HG03280 (cell line): ENCODE measurements around the gene TPCN1.

ENCODE experiments used
- ATAC-seq: cut with Tn5 transposase; IDR thresholded peaks from one replicate; pipeline ENCODE4 v1.9.1; 2021; ENCODE audit warnings: mild to moderate bottlenecking, moderate library complexity; ENCODE audit not compliant: unreplicated experiment

Gene TPCN1

GRCh38 chr12:113301811-113302210 lies 80.5 kb downstream of the TPCN1 start:
- ATAC-seq = no peak

- ATAC-seq = no peak
Observed at GRCh38 chr12:113302466-113302865, 81.2 kb downstream of the TPCN1 start.

DNA sequence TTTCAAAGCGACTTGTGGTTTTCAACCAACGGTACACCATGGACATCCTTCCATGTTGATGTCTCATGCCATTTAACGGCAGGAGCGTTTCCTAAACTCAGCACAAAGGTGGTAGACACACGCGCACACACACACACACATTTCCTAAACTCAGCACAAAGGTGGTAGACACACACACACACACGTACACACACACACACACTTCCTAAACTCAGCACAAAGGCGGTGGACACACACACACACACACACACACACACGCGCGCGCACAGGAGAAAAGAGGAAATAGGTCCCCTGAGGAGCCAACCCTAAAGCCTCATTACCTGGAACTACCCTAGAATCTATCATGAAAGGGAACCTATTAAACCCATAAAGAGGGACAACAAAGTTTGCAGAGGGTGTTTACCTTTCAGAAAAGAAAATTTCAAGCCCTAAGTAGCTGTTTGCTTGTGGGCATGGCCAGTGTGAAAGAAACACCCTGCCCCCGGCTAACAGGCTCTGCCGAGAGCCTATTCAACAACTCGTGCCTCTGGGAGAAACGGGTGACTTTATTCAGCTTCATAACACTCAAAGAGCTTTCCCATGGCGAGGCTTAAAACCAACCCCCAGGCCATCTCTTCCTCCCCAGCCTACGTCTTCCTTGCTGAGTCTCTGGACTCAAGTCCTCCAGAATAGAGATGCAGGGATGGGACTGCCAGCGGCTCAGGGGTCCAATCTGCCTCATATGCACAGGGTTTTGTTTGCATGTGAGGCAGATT lies 81.8 kb downstream of the TPCN1 start:
- ATAC-seq = no peak

GRCh38 chr12:113305281-113305856 lies 84.1 kb downstream of the TPCN1 start:
- ATAC-seq = no peak

DNA sequence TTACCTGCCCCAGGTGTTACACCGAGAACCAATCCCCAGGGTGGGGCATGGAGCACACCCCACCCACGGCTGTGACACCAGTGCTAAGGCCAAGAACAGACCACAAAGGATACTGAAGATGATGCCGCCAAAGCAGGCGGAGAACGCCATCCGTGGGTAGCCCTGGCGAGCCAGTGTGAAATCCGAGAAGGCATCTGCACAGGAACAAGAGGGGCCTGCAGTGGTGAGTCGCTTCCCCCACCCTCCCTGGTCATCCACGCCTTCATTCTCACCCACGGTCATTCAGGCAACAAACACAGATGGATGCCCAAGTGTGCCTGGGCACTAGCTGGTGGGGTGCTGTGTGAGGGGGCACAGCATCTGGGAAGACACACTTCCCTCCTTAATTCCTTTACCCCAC lies 85.1 kb downstream of the TPCN1 start:
- no peak for ATAC-seq

GRCh38 chr12:113310489-113310888 lies 89.2 kb downstream of the TPCN1 start:
- ATAC-seq = no peak

GRCh38 chr12:113314121-113314529 lies 92.9 kb downstream of the TPCN1 start:
- no peak for ATAC-seq

DNA sequence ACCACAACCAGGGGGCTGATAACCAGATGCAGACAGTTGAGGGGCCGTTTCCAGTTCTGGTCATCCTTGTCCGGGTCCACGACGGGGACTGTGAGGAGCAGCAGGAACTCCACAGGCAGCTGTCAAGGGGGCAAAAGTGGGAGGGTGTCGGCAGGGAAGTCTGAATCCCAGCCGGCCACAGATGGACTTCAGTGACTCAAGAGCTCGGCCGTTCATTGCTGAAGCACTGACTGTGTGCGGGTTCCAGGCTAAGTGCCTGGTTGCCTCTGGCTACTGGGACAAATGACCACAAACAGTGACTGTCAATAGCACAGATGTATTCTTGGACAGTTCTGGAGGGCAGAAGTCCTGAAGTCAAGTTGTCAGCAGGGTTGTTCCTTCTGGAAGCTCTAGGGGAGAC lies 94.1 kb downstream of the TPCN1 start:
- no peak for ATAC-seq

DNA sequence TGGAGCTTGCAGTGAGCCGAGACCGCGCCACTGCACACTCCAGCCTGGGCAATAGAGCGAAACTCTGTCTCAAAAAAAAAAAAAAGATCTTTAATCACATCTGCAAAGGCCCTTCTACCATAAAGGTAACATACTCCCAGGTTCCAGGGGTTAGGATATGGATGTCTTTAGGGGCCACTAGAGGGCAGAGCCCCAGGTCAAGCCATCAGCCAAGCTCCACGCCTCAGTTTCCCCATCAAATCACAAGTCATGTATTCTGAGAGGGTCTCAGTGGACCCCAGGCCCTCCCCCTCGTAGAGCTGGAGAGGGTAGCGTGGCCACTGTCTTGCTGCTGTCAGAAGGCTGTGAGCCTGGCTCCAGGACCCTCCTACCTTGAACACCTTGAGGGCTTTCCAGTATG lies 94.9 kb downstream of the TPCN1 start:
- ATAC-seq = no peak

GRCh38 chr12:113317122-113317521 lies 95.9 kb downstream of the TPCN1 start:
- no peak for ATAC-seq

GRCh38 chr12:113318046-113318656 lies 96.9 kb downstream of the TPCN1 start:
- no peak for ATAC-seq

DNA sequence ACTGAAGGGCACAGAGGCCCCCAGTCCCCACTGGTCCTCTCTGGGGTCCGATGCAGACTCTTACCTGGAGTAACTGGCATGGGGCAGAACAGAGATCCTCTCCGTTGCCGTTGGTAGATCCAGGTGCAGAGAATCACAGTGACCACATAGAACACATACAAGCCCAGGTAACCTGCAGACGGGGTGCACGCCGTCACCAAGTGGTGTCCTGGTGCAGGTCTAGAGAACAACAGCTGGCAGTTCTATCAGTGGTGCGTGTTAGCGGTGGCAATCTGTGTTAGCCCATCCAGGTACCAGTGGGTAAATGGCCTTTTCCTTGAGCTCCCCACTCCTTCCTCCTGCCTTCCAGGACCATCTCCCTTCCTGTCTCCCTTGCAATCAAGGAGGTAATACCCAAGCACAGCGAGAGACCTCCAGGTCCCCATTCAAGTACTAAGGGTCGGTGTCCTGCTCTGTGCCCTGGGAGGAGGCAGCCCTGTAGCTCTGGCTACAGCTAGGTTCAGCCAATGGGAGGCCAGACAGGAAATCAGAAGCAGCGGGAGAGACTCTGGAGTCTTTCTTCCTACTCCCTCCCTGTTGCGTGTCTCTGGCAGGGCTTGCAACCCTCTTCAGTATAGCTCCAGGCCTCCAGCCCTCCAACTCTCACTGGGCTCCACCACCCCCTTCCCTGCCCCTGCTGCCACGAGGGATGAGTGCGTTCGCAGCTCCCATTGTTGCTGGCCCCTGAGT lies 97.8 kb downstream of the TPCN1 start:
- ATAC-seq = no peak

DNA sequence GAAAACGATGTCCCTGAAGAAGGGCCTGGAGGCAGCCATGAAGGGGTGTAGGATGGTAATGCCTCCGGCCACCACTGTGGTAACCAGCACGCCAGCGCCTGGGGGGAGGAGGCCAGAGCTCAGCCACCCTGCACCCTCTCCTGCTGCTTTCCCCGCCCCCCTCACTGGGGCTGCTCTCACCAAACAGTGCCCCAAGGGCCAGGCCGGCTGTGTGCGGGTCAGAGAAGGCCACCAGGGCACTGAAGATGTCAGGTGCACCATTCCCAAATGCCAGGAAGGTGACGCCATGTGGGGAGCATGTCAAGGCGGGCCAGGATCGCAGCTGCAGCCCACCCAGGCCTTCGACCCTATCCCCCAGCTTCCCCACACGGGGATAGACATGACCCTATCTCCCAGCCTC lies 99.1 kb downstream of the TPCN1 start:
- no peak for ATAC-seq

DNA sequence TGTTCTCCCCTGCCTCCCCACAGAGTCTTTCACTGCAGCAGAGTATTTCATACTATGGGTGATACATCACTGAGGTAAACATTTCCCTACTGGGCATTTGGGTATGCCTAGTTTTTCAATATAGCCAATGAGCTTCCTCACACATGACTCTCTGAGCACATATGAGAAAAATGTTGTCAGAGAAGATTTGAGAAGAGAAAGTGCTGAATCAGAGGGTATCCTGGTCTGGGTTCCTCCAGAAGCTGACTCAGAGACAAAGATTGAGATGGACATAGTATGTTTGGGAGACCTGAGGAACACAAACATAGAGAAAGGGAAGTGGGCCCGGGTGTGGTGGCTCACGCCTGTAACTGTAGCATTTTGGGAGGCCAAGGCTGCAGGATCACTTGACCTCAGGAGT lies 101.1 kb downstream of the TPCN1 start:
- ATAC-seq = no peak

GRCh38 chr12:113325916-113326315 lies 104.7 kb downstream of the TPCN1 start:
- ATAC-seq = no peak

GRCh38 chr12:113326775-113327395 lies 105.6 kb downstream of the TPCN1 start:
- no peak for ATAC-seq

GRCh38 chr12:113328368-113328889 lies 107.2 kb downstream of the TPCN1 start:
- ATAC-seq = no peak

DNA sequence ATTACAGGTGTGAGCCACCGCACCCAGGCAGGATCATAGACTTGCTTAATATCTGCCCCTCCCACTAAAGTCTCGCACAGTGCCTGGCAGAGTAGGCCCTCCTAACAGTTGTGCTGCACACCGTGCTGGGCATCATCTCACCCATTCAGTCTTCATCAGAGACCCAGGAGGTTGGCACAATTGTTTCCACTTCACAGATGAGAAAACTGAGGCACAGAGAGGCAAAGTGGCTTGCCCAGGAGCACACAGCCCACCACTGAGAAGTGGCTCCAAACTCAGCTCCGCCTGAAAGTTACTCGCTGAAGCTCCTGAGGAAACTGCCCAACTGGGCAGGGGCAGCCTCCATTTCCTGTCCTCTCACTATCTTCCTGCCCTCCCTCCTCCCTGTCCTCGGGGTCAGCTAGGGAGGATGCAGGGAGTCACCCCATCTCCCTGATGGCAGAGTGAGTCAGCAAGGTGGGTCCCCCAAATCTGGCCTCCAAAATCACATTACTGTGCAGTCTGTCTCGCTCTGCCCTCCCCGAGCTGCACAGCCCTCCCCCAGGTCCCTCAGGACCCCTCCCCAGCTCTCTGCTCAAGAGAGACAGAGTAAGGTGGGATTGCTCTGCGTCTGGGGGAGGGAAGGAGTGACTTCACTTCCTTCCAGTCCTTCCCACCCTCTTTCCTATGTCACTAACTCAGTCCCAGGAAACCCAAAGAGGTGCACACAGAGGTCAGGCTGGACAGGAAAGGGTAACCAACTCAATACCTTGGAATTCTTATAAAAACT lies 107.9 kb downstream of the TPCN1 start:
- no peak for ATAC-seq

DNA sequence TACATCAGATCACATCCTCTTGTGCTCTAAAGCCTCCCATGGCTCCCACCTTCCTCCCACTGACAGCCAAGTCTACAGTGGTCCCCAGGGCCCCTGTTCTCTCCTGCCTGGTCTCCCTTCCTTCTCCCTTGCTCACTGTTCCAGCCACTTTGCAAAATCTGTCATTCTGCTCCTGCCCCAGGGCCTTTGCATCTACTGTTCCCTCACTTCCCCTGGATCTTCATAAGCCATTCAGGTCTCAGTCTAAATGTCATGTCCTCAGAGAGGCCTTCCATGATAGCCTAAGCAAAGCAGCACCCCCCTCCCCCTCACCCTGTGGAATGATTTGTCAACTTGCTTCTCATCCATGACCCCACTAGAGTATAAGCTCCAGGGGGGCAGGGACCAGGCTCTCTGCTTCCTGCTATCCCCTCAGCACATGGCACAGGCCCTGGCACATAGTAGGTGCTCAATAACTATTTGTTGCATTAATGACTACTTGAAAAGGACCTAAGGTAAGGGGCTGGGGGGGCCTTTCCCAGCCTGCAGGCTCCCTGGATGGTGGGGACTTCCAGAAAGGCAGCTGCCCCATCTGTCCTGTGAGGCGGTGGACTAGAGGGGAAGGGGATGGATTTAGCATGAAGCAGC lies 108.6 kb downstream of the TPCN1 start:
- ATAC-seq = no peak

DNA sequence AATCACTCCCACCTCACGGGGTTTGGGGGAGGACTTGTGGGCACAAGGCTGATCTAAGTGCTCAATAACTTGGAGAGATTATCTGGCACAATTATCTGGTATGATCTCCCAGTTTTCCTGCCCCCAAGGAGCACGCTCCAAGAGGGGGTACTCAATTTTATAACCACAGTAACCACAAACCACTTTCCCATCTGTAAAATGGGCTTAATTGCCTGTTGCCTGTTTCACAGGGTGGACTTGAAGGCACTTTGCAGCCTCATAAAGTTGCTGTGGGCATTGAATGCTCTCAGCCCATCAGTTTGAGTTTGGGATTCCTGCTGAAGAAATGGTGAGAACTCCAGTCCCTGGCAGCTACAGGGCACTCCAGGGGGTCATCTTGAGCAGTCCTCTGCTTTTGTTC lies 109.2 kb downstream of the TPCN1 start:
- no peak for ATAC-seq
